Right cardiac atrium (tissue), 5 donors: Measurements from ENCODE around the gene HOMER3. TPM values are rescaled to one million over a fixed set of nuclear protein-coding genes. Genes with fewer than 3 reads are reported as not detected.
"Not testable (repeated sequence)": the region's sequence is repeated elsewhere in the genome, so short reads cannot be mapped to it uniquely, and the experiment has no call there.

ENCODE experiments used
- ATAC-seq, 2 donors: fragments of 200-7000 bp; cut with Tn5 transposase; one replicate each; pipeline versions ENCODE4 v1.8.0 to v1.9.1; 2020; ENCODE audit warnings: moderate library complexity in 2 of 2, mild to moderate bottlenecking in 1 of 2
- DNase-seq, 3 donors: peaks; one replicate each; pipeline ENCODE4 v3.0.0-alpha.2; 2020
- H3K27ac ChIP-seq: one replicate; pipeline ENCODE4 v1.5.1; 2013; ENCODE audit warnings: mild to moderate bottlenecking, low read length, control low read depth, moderate library complexity
- H3K27me3 ChIP-seq: one replicate; pipeline ENCODE4 v1.6.1; 2013; ENCODE audit not compliant: control insufficient read depth, insufficient read depth
- H3K4me1 ChIP-seq: one replicate; pipeline ENCODE4 v1.6.1; 2013; ENCODE audit warnings: low read length; ENCODE audit not compliant: control insufficient read depth, insufficient read depth
- H3K4me3 ChIP-seq: one replicate; pipeline ENCODE4 v1.5.1; 2013; ENCODE audit warnings: low read length, control low read depth
- H3K9me3 ChIP-seq: one replicate; pipeline ENCODE4 v1.6.1; 2013; ENCODE audit warnings: low read length; ENCODE audit not compliant: control insufficient read depth
- WGBS: extraction: QIAGEN DNeasy Blood & Tissue Kit; methylation state at CpG from one replicate; pipeline ENCODE4 v1.1.7; 2013; 5-methylcytosine and 5-hydroxymethylcytosine counted together
- intact Hi-C, 4 donors: fragments of 100-400 bp; cut with DNase I; formaldehyde crosslinking; loops; one replicate each; pipeline versions ENCODE4 v1.11.0 to v1.14.0; 2022 to 2023
- polyA plus RNA-seq: library from polyadenylated mRNA; stranded (reverse); fragments of 200-250 nt; gene quantifications from one replicate; pipeline ENCODE4 v1.2.3, GENCODE V29; 2013
- total RNA-seq, 4 donors: library from RNA; stranded (reverse); fragmentation: NEBNext Ultra II Directional; extraction: Animal tissue kit (Norgen Biotek cat#: 25700); gene quantifications; one replicate each; pipeline ENCODE4 v1.2.1, GENCODE V29; 2021
- donor health status: healthy with polysubstance abuse.
- donor health status: DM: no; HTN: yes; CAD: no.
- donor health status: DM: no; HTN: no; CAD: no.
- donor health status: DM: no; HTN: yes; CAD: no; lungs with severe emphysema.
- donor health status: DM: yes; HTN: yes; CAD: no.

Gene HOMER3
- total and polyA plus RNA-seq, 5 donors, result 10.2 to 26.5 (median 12.8) TPM

GRCh38 chr19:18908917-18909619 is 31.9 kb downstream of the HOMER3 start:
- 91% methylated on average over 17 of the region's 17 CpGs for WGBS
- Histone ChIP-seq H3K27me3 (no peaks in the 10 kb centered on the region), H3K9me3 (no peaks in the 10 kb centered on the region), H3K27ac (no peak overlapping the region), H3K4me1 (no peaks in the 10 kb centered on the region), H3K4me3 (no peak overlapping the region)
- DNase-seq, result no peak
- intact Hi-C loops, result no loop called here
- ATAC-seq, result no peak

- Histone ChIP-seq H3K4me3 (no peak overlapping the region), H3K27me3 (no peaks in the 10 kb centered on the region), H3K27ac (no peak overlapping the region), H3K4me1 (no peaks in the 10 kb centered on the region), H3K9me3 (no peaks in the 10 kb centered on the region)
- 90% methylated on average over 36 of the region's 36 CpGs for WGBS
- intact Hi-C loops, result no loop called here
- ATAC-seq (no peak), DNase-seq (no peak)
These were observed 34.2 kb downstream of the HOMER3 start for GRCh38 chr19:18906605-18907519.

- ATAC-seq (no peak), DNase-seq (no peak)
- no peaks in the 10 kb centered on the region for H3K27me3 ChIP-seq
- H3K4me3 ChIP-seq, result no peak overlapping the region
- intact Hi-C loops, result no loop called here
- 93% methylated on average over 26 of the region's 26 CpGs for WGBS
- H3K9me3 ChIP-seq, result no peaks in the 10 kb centered on the region
- H3K4me1 ChIP-seq, result no peaks in the 10 kb centered on the region
- H3K27ac ChIP-seq, result no peak overlapping the region
These were observed 35.3 kb downstream of the HOMER3 start for GRCh38 chr19:18905513-18906236.

- Histone ChIP-seq H3K4me1 (no peaks in the 10 kb centered on the region), H3K9me3 (no peaks in the 10 kb centered on the region), H3K27me3 (no peaks in the 10 kb centered on the region), H3K4me3 (no peak overlapping the region), H3K27ac (no peak overlapping the region)
- ATAC-seq (no peak), DNase-seq (no peak)
- 90% methylated on average over 8 of the region's 8 CpGs for WGBS
- intact Hi-C loops, result no loop called here
These were observed 36.0 kb downstream of the HOMER3 start for GRCh38 chr19:18905058-18905456.

- ATAC-seq (no peak), DNase-seq (peak in 1 of 3 donors; percentile 14)
- Histone ChIP-seq H3K9me3 (no peaks in the 10 kb centered on the region), H3K4me3 (no peak overlapping the region), H3K27ac (no peak overlapping the region), H3K27me3 (no peaks in the 10 kb centered on the region), H3K4me1 (no peaks in the 10 kb centered on the region)
- 91% methylated on average over 25 of the region's 25 CpGs for WGBS
- intact Hi-C loops, result no loop called here
These were observed 36.5 kb downstream of the HOMER3 start for GRCh38 chr19:18904334-18905057.

DNA sequence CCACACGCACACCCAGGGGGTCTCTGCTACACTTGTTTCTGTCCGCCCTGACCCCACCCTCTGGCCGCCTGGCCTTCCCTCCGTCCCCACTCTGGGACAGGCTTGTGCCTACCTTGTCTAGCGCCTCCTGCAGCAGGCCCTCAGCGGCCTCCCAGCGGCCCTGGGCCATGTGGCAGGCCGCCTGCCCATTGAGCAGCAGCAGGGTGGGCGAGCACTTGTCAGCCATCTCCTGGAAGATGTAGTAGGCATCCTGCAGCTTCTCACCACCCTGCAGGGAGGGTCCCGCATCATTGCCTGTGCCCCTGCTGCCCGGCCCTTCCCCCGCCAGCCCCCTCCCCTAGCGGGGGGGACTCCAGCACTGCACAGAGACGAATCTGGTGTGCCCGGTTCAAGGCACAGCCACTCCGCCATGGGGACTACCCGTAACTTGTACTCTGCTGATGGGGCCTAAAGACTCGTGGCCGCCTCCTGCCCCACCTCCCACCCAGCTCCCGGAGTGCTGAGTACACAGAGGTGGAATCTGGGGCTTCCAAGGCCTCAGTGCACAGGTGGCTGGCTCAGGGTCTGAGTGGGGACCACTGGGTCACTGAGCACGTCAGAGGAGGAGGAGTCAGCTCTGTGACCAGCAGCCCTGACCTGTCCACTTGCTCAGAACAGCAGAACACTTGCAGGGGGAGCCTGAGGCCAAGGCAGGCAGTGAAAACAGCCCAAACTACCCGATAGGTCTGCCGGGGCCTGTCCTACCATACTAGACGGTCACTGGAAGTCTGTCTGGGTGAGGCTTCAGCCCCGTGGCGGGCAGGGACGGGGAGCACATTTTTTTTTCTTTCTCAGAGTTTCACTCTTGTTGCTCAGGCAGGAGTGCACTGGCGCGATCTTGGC is 37.6 kb downstream of the HOMER3 start:
- ATAC-seq, result no peak
- H3K4me3 ChIP-seq, result no peak overlapping the region
- no peaks in the 10 kb centered on the region for H3K9me3 ChIP-seq
- H3K27me3 ChIP-seq, result no peaks in the 10 kb centered on the region
- intact Hi-C loops, result no loop called here
- no peak for DNase-seq
- 89% methylated on average over 29 of the region's 29 CpGs for WGBS
- H3K27ac ChIP-seq, result no peak overlapping the region
- H3K4me1 ChIP-seq, result no peaks in the 10 kb centered on the region

- H3K27ac ChIP-seq, H3K4me3 ChIP-seq, H3K27me3 ChIP-seq, intact Hi-C loops, ATAC-seq, H3K4me1 ChIP-seq, DNase-seq, H3K9me3 ChIP-seq: not testable (repeated sequence)
- 96% methylated on average over 5 of the region's 5 CpGs for WGBS
These were observed 38.5 kb downstream of the HOMER3 start for GRCh38 chr19:18902519-18902918.

- no peaks in the 10 kb centered on the region for H3K27me3 ChIP-seq
- no peaks in the 10 kb centered on the region for H3K4me1 ChIP-seq
- intact Hi-C loops, result no loop called here
- DNase-seq, result no peak
- H3K27ac ChIP-seq, result no peak overlapping the region
- ATAC-seq, result no peak
- no peak overlapping the region for H3K4me3 ChIP-seq
- WGBS, result 93% methylated on average over 7 of the region's 7 CpGs
- H3K9me3 ChIP-seq, result no peaks in the 10 kb centered on the region
These were observed 39.5 kb downstream of the HOMER3 start for GRCh38 chr19:18901491-18901890.

GRCh38 chr19:18900700-18901481 is 40.1 kb downstream of the HOMER3 start:
- Histone ChIP-seq H3K4me3 (no peak overlapping the region), H3K4me1 (no peaks in the 10 kb centered on the region), H3K9me3 (no peaks in the 10 kb centered on the region), H3K27me3 (no peaks in the 10 kb centered on the region), H3K27ac (no peak overlapping the region)
- WGBS, result 88% methylated on average over 17 of the region's 17 CpGs
- intact Hi-C loops, result no loop called here
- ATAC-seq (no peak), DNase-seq (no peak)
